GM19238 (cell line): ENCODE measurements around the gene EXOC1.

Experiments used
- DNase-seq: peaks from one replicate; pipeline ENCODE4 v3.0.0; 2011; ENCODE audit warnings: low spot score; ENCODE audit not compliant: insufficient read length

Gene EXOC1

GRCh38 chr4:55849724-55850123, 3.7 kb upstream of the EXOC1 start:
- no peak for DNase-seq

GRCh38 chr4:55851885-55852284, 1.6 kb upstream of the EXOC1 start:
- DNase-seq: no peak

- no peak for DNase-seq
Measured at GRCh38 chr4:55854129-55854528, 681 bp downstream of the EXOC1 start.

GRCh38 chr4:55857586-55857985, 4.1 kb downstream of the EXOC1 start:
- DNase-seq: no peak

- no peak for DNase-seq
Measured at GRCh38 chr4:55859711-55860110, 6.3 kb downstream of the EXOC1 start.

- DNase-seq: no peak
Measured at GRCh38 chr4:55864577-55865223, 11.3 kb downstream of the EXOC1 start.

- no peak for DNase-seq
Measured at GRCh38 chr4:55865228-55865806, 11.9 kb downstream of the EXOC1 start.

- no peak for DNase-seq
Measured at GRCh38 chr4:55866290-55866907, 13.0 kb downstream of the EXOC1 start.

GRCh38 chr4:55866973-55867574, 13.6 kb downstream of the EXOC1 start:
- DNase-seq: no peak

GRCh38 chr4:55868581-55869090, 15.2 kb downstream of the EXOC1 start:
- DNase-seq: no peak

GRCh38 chr4:55871299-55871800, 17.9 kb downstream of the EXOC1 start:
- DNase-seq: no peak

- no peak for DNase-seq
Measured at GRCh38 chr4:55874831-55875230, 21.4 kb downstream of the EXOC1 start.

GRCh38 chr4:55876387-55876786, 22.9 kb downstream of the EXOC1 start:
- no peak for DNase-seq

GRCh38 chr4:55879224-55879623, 25.8 kb downstream of the EXOC1 start:
- no peak for DNase-seq

GRCh38 chr4:55880652-55881280, 27.3 kb downstream of the EXOC1 start:
- no peak for DNase-seq

GRCh38 chr4:55884093-55884850, 30.8 kb downstream of the EXOC1 start:
- no peak for DNase-seq

- DNase-seq: no peak
Measured at GRCh38 chr4:55884851-55885219, 31.4 kb downstream of the EXOC1 start.

GRCh38 chr4:55887594-55887993, 34.1 kb downstream of the EXOC1 start:
- DNase-seq: no peak

- no peak for DNase-seq
Measured at GRCh38 chr4:55892156-55892555, 38.7 kb downstream of the EXOC1 start.

- DNase-seq: no peak
Measured at GRCh38 chr4:55896622-55897021, 43.2 kb downstream of the EXOC1 start.

- no peak for DNase-seq
Measured at GRCh38 chr4:55902677-55903076, 49.2 kb downstream of the EXOC1 start.
